HEK293 (cell line): ENCODE measurements around the gene SMPDL3A.

Experiments
- CTCF ChIA-PET: fragments of 350-600 bp; formaldehyde crosslinking; extraction: SDS; loops from one replicate; lab custom pipeline; 2021; ENCODE audit warnings: antibody characterized with exemption; lab: Yijun Ruan, JAX
- POLR2A ChIA-PET: fragments of 300-600 bp; formaldehyde crosslinking; extraction: SDS; loops from one replicate; lab custom pipeline; 2020; ENCODE audit warnings: antibody characterized with exemption, inconsistent platforms; lab: Yijun Ruan, JAX
- H3K27ac ChIP-seq: fragments of 200-500 bp; sonication (Bioruptor generic); 2 replicates; pipeline ENCODE4 v1.5.1; 2014; ENCODE audit warnings: low read depth, low read length, control low read depth, inconsistent platforms; ENCODE audit errors: extremely low read depth
- H3K36me3 ChIP-seq, 2 experiments: fragments of 200-500 bp in 1 of 2; sonication (Bioruptor generic) in 1 of 2; 1 replicate in 1 of 2; 2 replicates in 1 of 2; pipeline ENCODE4 v1.5.1; 2014 to 2017; ENCODE audit warnings: inconsistent platforms in 2 of 2, low read length in 2 of 2; ENCODE audit not compliant: control insufficient read depth in 2 of 2, insufficient read depth in 1 of 2
- H3K4me1 ChIP-seq: fragments of 200-500 bp; sonication (Bioruptor generic); 2 replicates; pipeline ENCODE4 v1.5.1; 2014; ENCODE audit warnings: mild to moderate bottlenecking, low read length, inconsistent platforms; ENCODE audit not compliant: control insufficient read depth, insufficient read depth
- H3K4me3 ChIP-seq: 2 replicates; pipeline ENCODE4 v1.5.1; 2011; ENCODE audit warnings: low read depth, mild to moderate bottlenecking, control low read depth, low read length, moderate library complexity
- H3K9me3 ChIP-seq: fragments of 200-500 bp; sonication (Bioruptor generic); 2 replicates; pipeline ENCODE4 v1.5.1; 2014; ENCODE audit warnings: low read depth, low read length, inconsistent platforms; ENCODE audit not compliant: control insufficient read depth, insufficient read depth
- KLF9 ChIP-seq: fragments of 450-650 bp; formaldehyde crosslinking; IDR thresholded peaks from 2 replicates; pipeline ENCODE4 v1.5.1; 2016; ENCODE audit warnings: missing biosample characterization, missing genetic modification characterization, low read depth
- OSR2 ChIP-seq: fragments of 450-650 bp; formaldehyde crosslinking; IDR thresholded peaks from 2 replicates; pipeline ENCODE4 v1.5.1; 2016; ENCODE audit warnings: missing biosample characterization, missing genetic modification characterization
- OVOL3 ChIP-seq: fragments of 450-650 bp; formaldehyde crosslinking; IDR thresholded peaks from 2 replicates; pipeline ENCODE4 v1.5.1; 2016; ENCODE audit warnings: missing biosample characterization, missing genetic modification characterization
- PRDM10 ChIP-seq: fragments of 450-650 bp; formaldehyde crosslinking; IDR thresholded peaks from 2 replicates; pipeline ENCODE4 v1.5.1; 2016; ENCODE audit warnings: missing biosample characterization, missing genetic modification characterization
- REPIN1 ChIP-seq: fragments of 450-650 bp; formaldehyde crosslinking; IDR thresholded peaks from 2 replicates; pipeline ENCODE4 v1.5.1; 2017; ENCODE audit warnings: missing biosample characterization, missing genetic modification characterization, low read depth
- SETDB1 ChIP-seq: IDR thresholded peaks from one replicate; pipeline ENCODE4 v1.6.1; 2017; ENCODE audit warnings: mild to moderate bottlenecking, low read length, moderate library complexity, mixed read lengths; ENCODE audit not compliant: insufficient read length
- SP3 ChIP-seq: fragments of 450-650 bp; formaldehyde crosslinking; IDR thresholded peaks from 2 replicates; pipeline ENCODE4 v1.5.1; 2016; ENCODE audit warnings: missing biosample characterization, missing genetic modification characterization
- SP7 ChIP-seq: fragments of 450-650 bp; formaldehyde crosslinking; IDR thresholded peaks from 2 replicates; pipeline ENCODE4 v1.5.1; 2016; ENCODE audit warnings: missing biosample characterization, missing genetic modification characterization
- ZBTB17 ChIP-seq: fragments of 450-650 bp; formaldehyde crosslinking; IDR thresholded peaks from 2 replicates; pipeline ENCODE4 v1.5.1; 2016; ENCODE audit warnings: missing biosample characterization, missing genetic modification characterization
- ZBTB20 ChIP-seq: fragments of 450-650 bp; formaldehyde crosslinking; IDR thresholded peaks from 2 replicates; pipeline ENCODE4 v1.5.1; 2016; ENCODE audit warnings: missing biosample characterization, missing genetic modification characterization
- ZBTB21 ChIP-seq: fragments of 450-650 bp; formaldehyde crosslinking; IDR thresholded peaks from 2 replicates; pipeline ENCODE4 v1.5.1; 2017; ENCODE audit warnings: missing biosample characterization, missing genetic modification characterization
- ZBTB8A ChIP-seq: fragments of 450-650 bp; formaldehyde crosslinking; IDR thresholded peaks from 2 replicates; pipeline ENCODE4 v1.5.1; 2016; ENCODE audit warnings: missing biosample characterization, missing genetic modification characterization
- ZNF121 ChIP-seq: fragments of 450-650 bp; formaldehyde crosslinking; IDR thresholded peaks from 2 replicates; pipeline ENCODE4 v1.5.1; 2016; ENCODE audit warnings: missing biosample characterization, missing genetic modification characterization
- ZNF221 ChIP-seq: fragments of 450-650 bp; formaldehyde crosslinking; IDR thresholded peaks from 2 replicates; pipeline ENCODE4 v1.5.1; 2017; ENCODE audit warnings: missing biosample characterization, missing genetic modification characterization, borderline replicate concordance
- ZNF223 ChIP-seq: fragments of 450-650 bp; formaldehyde crosslinking; IDR thresholded peaks from 2 replicates; pipeline ENCODE4 v1.5.1; 2016; ENCODE audit warnings: missing biosample characterization, missing genetic modification characterization
- ZNF23 ChIP-seq: fragments of 450-650 bp; formaldehyde crosslinking; IDR thresholded peaks from 2 replicates; pipeline ENCODE4 v1.5.1; 2016; ENCODE audit warnings: missing biosample characterization, missing genetic modification characterization, borderline replicate concordance
- ZNF248 ChIP-seq: fragments of 450-650 bp; formaldehyde crosslinking; IDR thresholded peaks from 2 replicates; pipeline ENCODE4 v1.5.1; 2017; ENCODE audit warnings: missing biosample characterization, missing genetic modification characterization
- ZNF324 ChIP-seq: fragments of 450-650 bp; formaldehyde crosslinking; IDR thresholded peaks from 2 replicates; pipeline ENCODE4 v1.5.1; 2016; ENCODE audit warnings: missing biosample characterization, missing genetic modification characterization
- ZNF341 ChIP-seq: fragments of 450-650 bp; formaldehyde crosslinking; IDR thresholded peaks from 2 replicates; pipeline ENCODE4; 2016; ENCODE audit warnings: low read depth, missing biosample characterization, missing genetic modification characterization
- ZNF366 ChIP-seq: fragments of 450-650 bp; formaldehyde crosslinking; conservative IDR thresholded peaks from 2 replicates; pipeline ENCODE4 v1.5.1; 2016; ENCODE audit warnings: missing biosample characterization, missing genetic modification characterization
- ZNF423 ChIP-seq: fragments of 450-650 bp; formaldehyde crosslinking; IDR thresholded peaks from 2 replicates; pipeline ENCODE4 v1.5.1; 2016; ENCODE audit warnings: missing biosample characterization, missing genetic modification characterization
- ZNF529 ChIP-seq: fragments of 450-650 bp; formaldehyde crosslinking; IDR thresholded peaks from 2 replicates; pipeline ENCODE4 v1.5.1; 2017; ENCODE audit warnings: missing genetic modification characterization, missing biosample characterization; ENCODE audit not compliant: insufficient replicate concordance
- ZNF555 ChIP-seq: fragments of 450-650 bp; formaldehyde crosslinking; conservative IDR thresholded peaks from 2 replicates; pipeline ENCODE4 v1.5.1; 2017; ENCODE audit warnings: missing biosample characterization, mild to moderate bottlenecking, missing genetic modification characterization, inconsistent platforms
- ZNF558 ChIP-seq: fragments of 450-650 bp; formaldehyde crosslinking; IDR thresholded peaks from 2 replicates; pipeline ENCODE4 v1.5.1; 2016; ENCODE audit warnings: missing biosample characterization, missing genetic modification characterization
- ZNF560 ChIP-seq: fragments of 450-650 bp; formaldehyde crosslinking; IDR thresholded peaks from 2 replicates; pipeline ENCODE4 v1.5.1; 2017; ENCODE audit warnings: missing biosample characterization, missing genetic modification characterization, borderline replicate concordance
- ZNF610 ChIP-seq: fragments of 450-650 bp; formaldehyde crosslinking; IDR thresholded peaks from 2 replicates; pipeline ENCODE4 v1.5.1; 2016; ENCODE audit warnings: missing biosample characterization, missing genetic modification characterization, borderline replicate concordance
- ZNF664 ChIP-seq: fragments of 450-650 bp; formaldehyde crosslinking; IDR thresholded peaks from 2 replicates; pipeline ENCODE4 v1.5.1; 2016; ENCODE audit warnings: missing biosample characterization, missing genetic modification characterization
- ZNF768 ChIP-seq: fragments of 450-650 bp; formaldehyde crosslinking; IDR thresholded peaks from 2 replicates; pipeline ENCODE4 v1.5.1; 2018; ENCODE audit warnings: missing biosample characterization, mild to moderate bottlenecking, missing genetic modification characterization
- ZNF830 ChIP-seq: fragments of 450-650 bp; IDR thresholded peaks from 2 replicates; pipeline ENCODE4 v1.5.0; 2018; ENCODE audit warnings: missing biosample characterization, missing genetic modification characterization, low read depth, mild to moderate bottlenecking, moderate library complexity
- ZSCAN5A ChIP-seq: fragments of 450-650 bp; formaldehyde crosslinking; IDR thresholded peaks from 2 replicates; pipeline ENCODE4 v1.5.1; 2016; ENCODE audit warnings: missing biosample characterization, missing genetic modification characterization

The SMPDL3A gene

GRCh38 chr6:122809001-122809400 lies 19.9 kb downstream of the SMPDL3A start (continued):
- TF ChIP-seq ZNF560 (tag by site-specific recombination) (no peak), ZBTB17 (no peak), ZBTB20 (no peak), SP3 (no peak), ZNF555 (no peak), REPIN1 (tag by site-specific recombination) (no peak), ZNF664 (tag by site-specific recombination) (no peak), ZNF366 (tag by site-specific recombination) (no peak), ZNF248 (no peak)

GRCh38 chr6:122809691-122810090 lies 20.6 kb downstream of the SMPDL3A start:
- ChIA-PET CTCF (no interaction called here), POLR2A (no interaction called here)
- no peak overlapping the region for H3K4me3 ChIP-seq
- TF ChIP-seq OSR2 (tag by site-specific recombination) (no peak), ZBTB21 (tag by site-specific recombination) (no peak), ZNF341 (tag by site-specific recombination) (no peak), ZNF223 (tag by site-specific recombination) (no peak), ZNF324 (tag by site-specific recombination) (no peak), KLF9 (tag by site-specific recombination) (no peak), SETDB1 (no peak), ZNF830 (tag by site-specific recombination) (no peak), ZNF529 (tag by site-specific recombination) (no peak), ZNF23 (tag by site-specific recombination) (no peak), PRDM10 (tag by site-specific recombination) (no peak), ZNF121 (no peak)
- no peaks in the 10 kb centered on the region for H3K4me1 ChIP-seq
- no peaks in the 10 kb centered on the region for H3K9me3 ChIP-seq
- no peak overlapping the region for H3K27ac ChIP-seq
- H3K36me3 ChIP-seq = peaks cover 3 to 21% of the 10 kb centered on the region in 2 experiments; a peak in 2 of 3 replicates

- ChIA-PET POLR2A (no interaction called here), CTCF (interaction anchor here (0.9 kb wide), 1 partner anchor 28 kb away, joined by 3 read pairs; no protein-coding TSS in a partner anchor)
- Histone ChIP-seq H3K4me3 (no peak overlapping the region), H3K36me3 (peaks cover 3 to 20% of the 10 kb centered on the region in 2 experiments; a peak in 2 of 3 replicates), H3K4me1 (no peaks in the 10 kb centered on the region), H3K27ac (no peak overlapping the region), H3K9me3 (no peaks in the 10 kb centered on the region)
- TF ChIP-seq ZNF221 (tag by site-specific recombination) (no peak), ZNF768 (tag by site-specific recombination) (no peak), SP7 (tag by site-specific recombination) (no peak), ZBTB21 (tag by site-specific recombination) (no peak), ZNF610 (no peak), ZNF558 (tag by site-specific recombination) (no peak), ZBTB8A (tag by site-specific recombination) (no peak), ZNF223 (tag by site-specific recombination) (no peak), ZSCAN5A (no peak), ZNF423 (no peak), OVOL3 (tag by site-specific recombination) (no peak), SETDB1 (no peak), ZNF664 (tag by site-specific recombination) (no peak)
Measured at GRCh38 chr6:122810189-122810588, 21.1 kb downstream of the SMPDL3A start.
